Brain microvascular endothelial cell (primary cell): Measurements from ENCODE around the gene ZFP57.

Experiments used
- DNase-seq: peaks from one replicate; pipeline ENCODE4 v3.0.0-alpha.2; 2020
- H3K27ac ChIP-seq: fragments of 250-450 bp; sonication (Bioruptor Pico); 2 replicates; pipeline ENCODE4 v1.5.1; 2020; ENCODE audit warnings: mild to moderate bottlenecking, moderate library complexity
- H3K27me3 ChIP-seq: fragments of 250-450 bp; sonication (Bioruptor Pico); replicated peaks from 2 replicates; pipeline ENCODE4 v1.5.1; 2020; ENCODE audit warnings: mild to moderate bottlenecking
- H3K36me3 ChIP-seq: fragments of 250-450 bp; sonication (Bioruptor Pico); replicated peaks from 2 replicates; pipeline ENCODE4 v1.5.1; 2020; ENCODE audit warnings: mild to moderate bottlenecking
- H3K4me3 ChIP-seq: 2 replicates; pipeline ENCODE4 v1.5.1; 2011; ENCODE audit warnings: low read depth, mild to moderate bottlenecking, control low read depth, low read length, moderate library complexity
- in situ Hi-C: cut with HindIII; loops from 2 replicates; pipeline ENCODE4 v1.10.0; 2017; ENCODE audit warnings: low sequenced_read_pairs, low pct_ligation_motif_present
- TF ChIP-seq, protein P1 (sequence below): IDR thresholded peaks from 2 replicates; pipeline ENCODE4 v1.5.1; 2011; ENCODE audit warnings: low read depth, mild to moderate bottlenecking, moderate library complexity, low read length, control low read depth, inconsistent platforms; ENCODE audit errors: missing control alignments

Gene ZFP57

DNA sequence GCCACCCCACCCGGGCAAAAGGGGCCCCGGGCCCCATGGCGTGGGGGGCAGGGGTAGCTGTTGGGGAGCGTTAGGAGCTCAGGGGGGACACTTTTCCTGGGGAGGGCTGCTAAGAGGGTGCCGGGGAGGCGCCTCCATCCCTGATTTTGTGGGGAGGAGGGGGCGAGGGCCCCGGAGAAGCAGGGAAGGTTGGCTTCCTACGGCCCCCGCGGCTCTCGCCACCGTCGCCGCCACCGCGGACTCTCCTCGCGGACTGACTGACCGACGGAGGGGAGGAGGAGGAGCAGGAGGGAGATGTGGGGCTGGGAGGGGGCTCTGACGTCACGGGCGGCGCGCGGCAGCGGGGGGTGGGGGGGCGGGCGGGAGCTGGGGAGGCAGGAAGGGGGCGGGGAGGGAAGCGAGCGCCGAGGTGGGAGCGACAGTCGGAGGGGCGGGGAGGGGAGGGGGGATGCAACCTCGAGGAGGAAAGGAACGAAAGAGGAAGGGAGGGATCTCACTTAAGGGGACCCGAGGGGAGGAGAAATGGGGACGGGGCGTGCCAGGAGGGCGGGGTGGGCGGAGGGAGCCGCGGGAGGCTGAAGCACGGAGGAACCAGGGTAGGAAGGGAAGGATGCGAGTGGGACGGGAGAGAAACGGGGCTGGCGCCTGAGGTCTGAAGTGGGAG is 53.1 kb downstream of the ZFP57 start:
- TF ChIP-seq, protein P1, sequence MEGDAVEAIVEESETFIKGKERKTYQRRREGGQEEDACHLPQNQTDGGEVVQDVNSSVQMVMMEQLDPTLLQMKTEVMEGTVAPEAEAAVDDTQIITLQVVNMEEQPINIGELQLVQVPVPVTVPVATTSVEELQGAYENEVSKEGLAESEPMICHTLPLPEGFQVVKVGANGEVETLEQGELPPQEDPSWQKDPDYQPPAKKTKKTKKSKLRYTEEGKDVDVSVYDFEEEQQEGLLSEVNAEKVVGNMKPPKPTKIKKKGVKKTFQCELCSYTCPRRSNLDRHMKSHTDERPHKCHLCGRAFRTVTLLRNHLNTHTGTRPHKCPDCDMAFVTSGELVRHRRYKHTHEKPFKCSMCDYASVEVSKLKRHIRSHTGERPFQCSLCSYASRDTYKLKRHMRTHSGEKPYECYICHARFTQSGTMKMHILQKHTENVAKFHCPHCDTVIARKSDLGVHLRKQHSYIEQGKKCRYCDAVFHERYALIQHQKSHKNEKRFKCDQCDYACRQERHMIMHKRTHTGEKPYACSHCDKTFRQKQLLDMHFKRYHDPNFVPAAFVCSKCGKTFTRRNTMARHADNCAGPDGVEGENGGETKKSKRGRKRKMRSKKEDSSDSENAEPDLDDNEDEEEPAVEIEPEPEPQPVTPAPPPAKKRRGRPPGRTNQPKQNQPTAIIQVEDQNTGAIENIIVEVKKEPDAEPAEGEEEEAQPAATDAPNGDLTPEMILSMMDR: no peak
- peaks cover 5% of the 10 kb centered on the region for H3K36me3 ChIP-seq
- H3K27ac ChIP-seq: peak overlapping the region; percentile 65
- no peaks in the 10 kb centered on the region for H3K27me3 ChIP-seq
- H3K4me3 ChIP-seq: peak overlapping the region; percentile 71
- DNase-seq: peak; percentile 69
- in situ Hi-C loops: no loop called here

DNA sequence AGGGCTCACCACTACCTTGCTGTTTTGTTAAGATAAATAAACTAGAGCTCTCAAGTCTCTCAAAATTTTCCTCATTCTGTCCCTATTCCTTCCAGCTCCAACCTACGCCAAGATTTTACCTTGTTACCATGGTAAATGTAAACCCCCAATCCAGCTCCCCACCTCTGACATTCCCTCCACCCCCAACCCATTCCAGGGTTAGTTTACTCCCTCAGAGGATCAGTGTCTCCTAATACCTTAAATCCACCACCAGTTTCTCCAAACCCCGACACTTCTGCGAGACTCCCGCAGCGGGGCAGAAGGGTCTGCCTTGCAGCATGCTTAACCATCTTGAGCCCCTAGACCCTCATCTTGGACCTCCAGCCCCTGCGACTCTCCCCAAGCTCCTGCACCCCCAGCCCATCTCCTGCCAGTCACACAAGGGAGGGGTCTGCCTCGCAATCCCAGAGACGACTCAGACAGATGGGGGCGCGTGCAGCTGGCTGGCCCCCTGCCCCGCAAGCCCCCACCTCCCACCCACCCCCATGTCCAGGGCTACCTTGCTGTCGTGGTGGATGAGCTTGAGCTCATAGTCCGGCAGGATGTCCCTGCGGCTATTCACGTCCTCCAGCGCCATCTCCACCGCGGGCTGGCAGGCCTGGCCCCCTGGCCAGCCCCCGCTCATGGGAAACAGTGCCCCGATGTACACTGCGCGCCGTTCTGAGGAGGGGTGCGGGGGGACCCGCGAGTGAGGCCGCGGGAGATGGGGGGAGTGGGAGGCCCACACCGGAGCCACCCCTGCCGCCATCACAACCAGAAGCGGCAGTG is 53.8 kb downstream of the ZFP57 start:
- TF ChIP-seq, protein P1: no peak
- Histone ChIP-seq H3K36me3 (peaks cover 9% of the 10 kb centered on the region), H3K27ac (peak overlapping the region; percentile 46), H3K27me3 (no peaks in the 10 kb centered on the region), H3K4me3 (peak overlapping the region; percentile 71)
- DNase-seq: no peak
- in situ Hi-C loops: no loop called here

DNA sequence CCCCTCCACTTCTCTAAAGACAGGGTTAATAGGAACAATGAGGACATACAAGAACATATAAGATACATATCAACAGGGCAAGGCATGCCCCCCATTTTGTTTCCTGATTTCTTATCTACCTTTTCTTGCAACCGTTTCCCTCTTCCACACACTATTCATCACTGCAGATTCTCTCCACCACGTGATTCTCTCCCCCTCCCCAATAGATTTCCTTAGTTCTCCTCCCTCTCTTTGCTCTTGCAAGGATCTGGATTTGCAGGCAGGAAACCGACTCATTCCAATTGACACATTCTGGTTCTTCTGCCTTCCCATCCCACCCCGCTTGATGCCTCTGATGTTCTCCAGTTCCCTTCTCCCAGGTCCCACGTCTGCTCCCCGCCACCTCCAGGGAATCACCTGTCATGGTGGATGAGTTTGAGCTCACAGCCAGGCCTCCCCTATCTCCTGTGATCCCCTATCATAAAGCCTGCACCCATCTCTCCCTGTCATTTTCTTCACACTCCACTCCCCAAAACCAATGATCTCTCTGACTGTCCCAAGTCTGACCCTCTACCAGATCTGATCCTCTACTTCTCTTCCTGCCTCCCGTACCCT is 55.5 kb downstream of the ZFP57 start:
- DNase-seq: no peak
- no peak overlapping the region for H3K4me3 ChIP-seq
- H3K27ac ChIP-seq: no peak overlapping the region
- TF ChIP-seq, protein P1: no peak
- peaks cover 21% of the 10 kb centered on the region for H3K36me3 ChIP-seq
- in situ Hi-C loops: no loop called here
- no peaks in the 10 kb centered on the region for H3K27me3 ChIP-seq

DNA sequence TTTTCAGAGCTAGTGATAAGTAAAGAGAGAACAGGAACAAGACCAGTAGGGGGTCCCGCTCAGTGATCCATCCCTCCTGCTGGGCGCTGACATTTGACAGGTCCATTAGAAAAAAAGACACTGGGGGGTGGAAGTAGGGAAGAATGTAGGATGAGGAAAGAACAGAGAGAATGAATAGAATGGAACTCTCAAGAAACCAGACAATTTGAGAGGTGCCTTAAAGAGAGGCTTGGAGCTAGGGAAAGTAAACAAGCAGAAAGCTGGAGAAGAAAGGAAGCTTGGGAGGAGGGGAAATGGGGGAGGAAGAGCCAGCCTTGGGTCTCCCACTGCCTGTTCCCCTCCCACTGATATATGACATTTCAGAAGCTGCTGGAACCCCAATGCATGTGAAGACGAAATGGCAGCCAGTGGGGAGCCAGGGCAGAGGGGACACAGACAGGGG is 56.4 kb downstream of the ZFP57 start:
- DNase-seq: no peak
- TF ChIP-seq, protein P1: no peak
- peaks cover 26% of the 10 kb centered on the region for H3K36me3 ChIP-seq
- H3K4me3 ChIP-seq: no peak overlapping the region
- no peaks in the 10 kb centered on the region for H3K27me3 ChIP-seq
- no peak overlapping the region for H3K27ac ChIP-seq
- in situ Hi-C loops: no loop called here
